ENCODE results near the gene CLDN4.
"Not testable (repeated sequence)": the region's sequence is repeated elsewhere in the genome, so short reads cannot be mapped to it uniquely, and the experiment has no call there.

CLDN4 gene

GRCh38 chr7:73830681-73831583 is at the start of gene CLDN4:
Gene CLDN4, plus strand, starts transcription at chr7:73830996. Its CDS starts 206 bp downstream, at chr7:73831202.
- no peak for DNase-seq (ENCODE audit: low spot score)

GRCh38 chr7:73786588-73786987 is 44.2 kb upstream of the CLDN4 start:
- no peak for DNase-seq (ENCODE audit: low spot score)

GRCh38 chr7:73787786-73788048 is 43.1 kb upstream of the CLDN4 start:
- DNase-seq (ENCODE audit: low spot score) = not testable (repeated sequence)

- DNase-seq (ENCODE audit: low spot score) = no peak
Observed at GRCh38 chr7:73789051-73789450, 41.7 kb upstream of the CLDN4 start.

GRCh38 chr7:73791170-73791690 is 39.6 kb upstream of the CLDN4 start:
- not testable (repeated sequence) for DNase-seq (ENCODE audit: low spot score)

GRCh38 chr7:73795188-73795587 is 35.6 kb upstream of the CLDN4 start:
- not testable (repeated sequence) for DNase-seq (ENCODE audit: low spot score)

GRCh38 chr7:73796656-73797055 is 34.1 kb upstream of the CLDN4 start:
- not testable (repeated sequence) for DNase-seq (ENCODE audit: low spot score)

- DNase-seq (ENCODE audit: low spot score) = not testable (repeated sequence)
Observed at GRCh38 chr7:73797176-73797575, 33.6 kb upstream of the CLDN4 start.

- no peak for DNase-seq (ENCODE audit: low spot score)
Observed at GRCh38 chr7:73799282-73800141, 31.3 kb upstream of the CLDN4 start.

GRCh38 chr7:73801577-73801976 is 29.2 kb upstream of the CLDN4 start:
- no peak for DNase-seq (ENCODE audit: low spot score)

- DNase-seq (ENCODE audit: low spot score) = no peak
Observed at GRCh38 chr7:73802459-73802858, 28.3 kb upstream of the CLDN4 start.

- no peak for DNase-seq (ENCODE audit: low spot score)
Observed at GRCh38 chr7:73809467-73809951, 21.3 kb upstream of the CLDN4 start.

GRCh38 chr7:73810998-73811360 is 19.8 kb upstream of the CLDN4 start:
- no peak for DNase-seq (ENCODE audit: low spot score)

- DNase-seq (ENCODE audit: low spot score) = peak; percentile 44
Observed at GRCh38 chr7:73811760-73812168, 19.0 kb upstream of the CLDN4 start.

- DNase-seq (ENCODE audit: low spot score) = no peak
Observed at GRCh38 chr7:73812996-73813395, 17.8 kb upstream of the CLDN4 start.

GRCh38 chr7:73815436-73815835 is 15.4 kb upstream of the CLDN4 start:
- no peak for DNase-seq (ENCODE audit: low spot score)

- no peak for DNase-seq (ENCODE audit: low spot score)
Observed at GRCh38 chr7:73817121-73817520, 13.7 kb upstream of the CLDN4 start.

- DNase-seq (ENCODE audit: low spot score) = no peak
Observed at GRCh38 chr7:73820013-73820412, 10.8 kb upstream of the CLDN4 start.

GRCh38 chr7:73821597-73822285 is 9.1 kb upstream of the CLDN4 start:
- DNase-seq (ENCODE audit: low spot score) = not testable (repeated sequence)

- DNase-seq (ENCODE audit: low spot score) = no peak
Observed at GRCh38 chr7:73822319-73823173, 8.2 kb upstream of the CLDN4 start.

GRCh38 chr7:73823257-73823656 is 7.5 kb upstream of the CLDN4 start:
- no peak for DNase-seq (ENCODE audit: low spot score)
